Parathyroid adenoma (tissue), 2 donors: ENCODE results near the gene CACNA1D.

Source experiments
- H2AFZ ChIP-seq: fragments of 300-600 bp; sonication (generic); one replicate; pipeline ENCODE4 v1.7.0; 2017; ENCODE audit warnings: antibody characterized with exemption, mild to moderate bottlenecking
- H3K27ac ChIP-seq: fragments of 300-600 bp; sonication (generic); one replicate; pipeline ENCODE4 v1.7.0; 2017
- H3K27me3 ChIP-seq: fragments of 300-600 bp; sonication (generic); one replicate; pipeline ENCODE4 v1.7.0; 2017; ENCODE audit warnings: low read length; ENCODE audit not compliant: control insufficient read depth, insufficient read depth
- H3K36me3 ChIP-seq: fragments of 300-600 bp; sonication (generic); one replicate; pipeline ENCODE4 v1.7.0; 2017; ENCODE audit warnings: low read length; ENCODE audit not compliant: control insufficient read depth, insufficient read depth
- H3K4me1 ChIP-seq: fragments of 300-600 bp; sonication (generic); one replicate; pipeline ENCODE4 v1.7.0; 2017; ENCODE audit warnings: control low read depth
- H3K4me2 ChIP-seq: fragments of 300-600 bp; sonication (generic); one replicate; pipeline ENCODE4 v1.7.0; 2017; ENCODE audit warnings: low read length
- H3K4me3 ChIP-seq: fragments of 300-600 bp; sonication (generic); one replicate; pipeline ENCODE4 v1.7.0; 2017; ENCODE audit warnings: low read depth, low read length
- H3K79me2 ChIP-seq: fragments of 300-600 bp; sonication (generic); one replicate; pipeline ENCODE4 v1.7.0; 2017; ENCODE audit warnings: control low read depth
- H3K9ac ChIP-seq: fragments of 300-600 bp; sonication (generic); one replicate; pipeline ENCODE4 v1.7.0; 2017; ENCODE audit warnings: mild to moderate bottlenecking
- H3K9me3 ChIP-seq: fragments of 300-600 bp; sonication (generic); one replicate; pipeline ENCODE4 v1.7.0; 2017; ENCODE audit warnings: low read length; ENCODE audit not compliant: control insufficient read depth
- TF ChIP-seq, protein P1 (sequence below): fragments of 300-600 bp; sonication (generic); IDR thresholded peaks from one replicate; pipeline ENCODE4 v1.7.0; 2017; ENCODE audit warnings: antibody characterized with exemption, mild to moderate bottlenecking
- donor health status: primary hyperparathyroidism.

The CACNA1D gene

DNA sequence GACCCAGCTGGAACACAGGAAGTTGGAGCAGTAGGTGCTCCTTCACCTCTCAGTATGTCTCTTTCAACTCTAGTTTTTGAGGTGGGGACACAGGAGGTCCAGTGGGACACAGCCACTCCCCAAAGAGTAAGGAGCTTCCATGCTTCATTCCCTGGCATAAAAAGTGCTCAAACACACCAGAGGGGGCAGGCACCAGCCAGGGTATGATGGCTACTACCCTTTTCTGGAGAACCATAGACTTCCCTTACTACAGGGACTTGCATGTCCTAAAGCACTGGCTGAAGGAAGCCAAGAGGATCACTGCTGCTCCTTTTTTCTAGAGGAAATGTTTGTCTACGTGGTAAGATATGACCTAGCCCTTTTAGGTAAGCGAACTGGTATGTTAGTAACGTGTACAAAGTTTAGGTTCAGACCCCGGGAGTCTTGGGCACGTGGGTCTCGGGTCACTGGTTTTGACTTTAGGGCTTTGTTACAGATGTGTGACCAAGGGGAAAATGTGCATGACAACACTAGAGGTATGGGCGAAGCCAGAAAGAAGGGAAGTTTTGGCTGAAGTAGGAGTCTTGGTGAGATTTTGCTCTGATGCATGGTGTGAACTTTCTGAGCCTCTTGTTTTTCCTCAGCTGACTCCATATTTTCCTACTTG lies 363.8 kb downstream of the CACNA1D start:
- no peaks in the 10 kb centered on the region for H3K79me2 ChIP-seq
- H3K36me3 ChIP-seq = no peaks in the 10 kb centered on the region
- H3K9me3 ChIP-seq = no peaks in the 10 kb centered on the region
- no peak overlapping the region for H3K4me2 ChIP-seq
- H3K4me1 ChIP-seq = no peaks in the 10 kb centered on the region
- no peak overlapping the region for H3K27ac ChIP-seq
- no peaks in the 10 kb centered on the region for H3K27me3 ChIP-seq
- no peak overlapping the region for H3K9ac ChIP-seq
- H3K4me3 ChIP-seq = no peak overlapping the region
- TF ChIP-seq, protein P1, sequence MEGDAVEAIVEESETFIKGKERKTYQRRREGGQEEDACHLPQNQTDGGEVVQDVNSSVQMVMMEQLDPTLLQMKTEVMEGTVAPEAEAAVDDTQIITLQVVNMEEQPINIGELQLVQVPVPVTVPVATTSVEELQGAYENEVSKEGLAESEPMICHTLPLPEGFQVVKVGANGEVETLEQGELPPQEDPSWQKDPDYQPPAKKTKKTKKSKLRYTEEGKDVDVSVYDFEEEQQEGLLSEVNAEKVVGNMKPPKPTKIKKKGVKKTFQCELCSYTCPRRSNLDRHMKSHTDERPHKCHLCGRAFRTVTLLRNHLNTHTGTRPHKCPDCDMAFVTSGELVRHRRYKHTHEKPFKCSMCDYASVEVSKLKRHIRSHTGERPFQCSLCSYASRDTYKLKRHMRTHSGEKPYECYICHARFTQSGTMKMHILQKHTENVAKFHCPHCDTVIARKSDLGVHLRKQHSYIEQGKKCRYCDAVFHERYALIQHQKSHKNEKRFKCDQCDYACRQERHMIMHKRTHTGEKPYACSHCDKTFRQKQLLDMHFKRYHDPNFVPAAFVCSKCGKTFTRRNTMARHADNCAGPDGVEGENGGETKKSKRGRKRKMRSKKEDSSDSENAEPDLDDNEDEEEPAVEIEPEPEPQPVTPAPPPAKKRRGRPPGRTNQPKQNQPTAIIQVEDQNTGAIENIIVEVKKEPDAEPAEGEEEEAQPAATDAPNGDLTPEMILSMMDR = no peak
- no peak overlapping the region for H2AFZ ChIP-seq

DNA sequence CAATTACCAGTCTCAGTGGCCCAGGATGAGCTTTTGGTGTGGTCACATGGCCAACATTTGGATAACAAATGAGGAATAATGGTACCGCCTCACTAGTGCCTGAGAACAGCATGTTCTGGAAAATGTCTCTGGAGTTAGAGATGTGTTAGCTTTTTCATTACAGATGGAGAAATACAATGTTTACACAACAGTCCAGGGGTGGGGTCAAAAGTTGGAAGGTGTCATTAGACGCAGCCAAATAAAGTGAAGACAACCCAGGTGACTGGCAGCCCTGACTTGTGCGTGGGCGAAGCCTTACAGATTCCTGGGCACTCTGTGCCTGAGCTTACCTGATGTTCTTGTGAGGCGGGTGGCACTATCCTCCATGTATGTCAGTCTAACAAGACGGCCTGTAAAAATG lies 364.8 kb downstream of the CACNA1D start:
- no peak overlapping the region for H3K9ac ChIP-seq
- H3K79me2 ChIP-seq = no peaks in the 10 kb centered on the region
- no peak overlapping the region for H2AFZ ChIP-seq
- H3K4me3 ChIP-seq = no peak overlapping the region
- no peaks in the 10 kb centered on the region for H3K9me3 ChIP-seq
- H3K4me1 ChIP-seq = no peaks in the 10 kb centered on the region
- H3K27me3 ChIP-seq = no peaks in the 10 kb centered on the region
- TF ChIP-seq, protein P1 = no peak
- H3K4me2 ChIP-seq = no peak overlapping the region
- H3K27ac ChIP-seq = no peak overlapping the region
- no peaks in the 10 kb centered on the region for H3K36me3 ChIP-seq

DNA sequence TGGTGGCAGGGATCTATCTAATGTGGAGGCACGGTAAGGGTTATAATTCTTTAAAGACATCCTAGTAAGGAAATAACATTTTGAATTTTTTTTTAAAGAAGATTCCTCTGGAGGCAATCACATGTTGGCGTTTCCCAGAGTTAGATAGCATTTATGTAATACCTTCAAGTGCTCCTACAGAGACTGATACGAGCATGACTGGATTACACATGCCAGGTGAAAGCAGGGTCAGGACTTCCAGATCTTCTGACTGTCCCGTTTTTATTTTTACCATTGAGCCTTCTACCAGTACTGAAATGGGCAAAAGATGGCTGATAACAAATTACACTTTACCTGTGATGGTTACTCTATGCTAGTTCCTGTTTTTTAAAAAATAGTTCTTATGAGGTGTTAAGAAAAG lies 365.8 kb downstream of the CACNA1D start:
- Histone ChIP-seq H3K27me3 (no peaks in the 10 kb centered on the region), H3K9me3 (no peaks in the 10 kb centered on the region), H3K4me3 (no peak overlapping the region), H3K4me1 (no peaks in the 10 kb centered on the region), H3K79me2 (no peaks in the 10 kb centered on the region), H3K27ac (no peak overlapping the region), H2AFZ (no peak overlapping the region), H3K4me2 (no peak overlapping the region), H3K36me3 (no peaks in the 10 kb centered on the region), H3K9ac (no peak overlapping the region)
- TF ChIP-seq, protein P1 = no peak

DNA sequence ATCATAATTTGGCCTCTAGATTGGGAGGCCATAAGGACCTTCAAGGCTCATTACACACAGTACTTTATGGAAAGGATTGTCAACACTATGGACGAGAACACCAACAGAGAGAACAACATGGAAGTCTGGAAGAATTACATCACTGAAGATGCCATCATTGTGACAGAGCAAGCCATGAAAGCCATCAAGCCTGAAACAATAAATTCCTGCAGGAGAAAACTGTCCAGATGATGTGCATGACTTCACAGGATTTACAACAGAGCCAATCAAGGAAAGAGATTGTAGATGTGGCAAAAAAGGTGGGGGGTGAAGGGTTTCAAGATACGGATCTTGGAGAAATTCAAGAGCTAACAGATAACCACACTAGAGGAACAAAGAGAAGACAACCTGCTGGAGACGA lies 367.8 kb downstream of the CACNA1D start:
- Histone ChIP-seq H3K4me2 (no peak overlapping the region), H3K79me2 (no peaks in the 10 kb centered on the region), H3K4me1 (no peaks in the 10 kb centered on the region), H3K4me3 (no peak overlapping the region), H3K36me3 (no peaks in the 10 kb centered on the region), H3K9ac (no peak overlapping the region), H3K27ac (no peak overlapping the region), H3K9me3 (no peaks in the 10 kb centered on the region), H3K27me3 (no peaks in the 10 kb centered on the region), H2AFZ (no peak overlapping the region)
- TF ChIP-seq, protein P1 = no peak

DNA sequence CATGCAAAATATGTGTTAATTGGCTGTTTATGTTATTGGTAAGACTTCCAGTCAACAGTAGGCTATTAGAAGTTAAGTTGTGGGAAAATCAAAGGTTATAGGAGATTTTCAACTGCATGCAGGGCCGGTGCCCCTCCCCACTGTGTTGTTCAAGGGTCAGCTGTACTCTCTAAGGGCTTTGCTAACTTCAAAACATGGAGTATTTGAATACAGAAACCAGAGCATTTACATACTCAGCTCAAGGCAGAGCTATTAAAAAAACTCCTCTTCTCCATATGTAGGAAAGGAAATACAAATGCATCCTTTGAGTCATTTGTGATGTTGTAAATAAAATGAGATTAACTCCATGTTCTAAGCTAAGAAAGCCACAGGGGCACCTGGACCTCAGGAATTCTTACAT lies 368.7 kb downstream of the CACNA1D start:
- no peaks in the 10 kb centered on the region for H3K4me1 ChIP-seq
- no peak overlapping the region for H3K9ac ChIP-seq
- TF ChIP-seq, protein P1 = no peak
- H2AFZ ChIP-seq = no peak overlapping the region
- no peaks in the 10 kb centered on the region for H3K79me2 ChIP-seq
- no peak overlapping the region for H3K27ac ChIP-seq
- no peak overlapping the region for H3K4me3 ChIP-seq
- no peak overlapping the region for H3K4me2 ChIP-seq
- H3K9me3 ChIP-seq = no peaks in the 10 kb centered on the region
- no peaks in the 10 kb centered on the region for H3K36me3 ChIP-seq
- no peaks in the 10 kb centered on the region for H3K27me3 ChIP-seq
